Umbilical cord (tissue), 2 donors: ENCODE measurements around the gene PROC. TPM values are rescaled to one million over a fixed set of nuclear protein-coding genes. Genes with fewer than 3 reads are reported as not detected.

ENCODE experiments used
- DNase-seq: peaks from one replicate; pipeline ENCODE4 v3.0.0-alpha.2; 2015; ENCODE audit warnings: low spot score
- total RNA-seq: library from RNA; depleted of rRNA; stranded (reverse); fragments of >200 nt; gene quantifications from one replicate; pipeline ENCODE4 v1.2.3, GENCODE V29; 2014; ENCODE audit warnings: low replicate concordance; ENCODE audit not compliant: insufficient read depth

The PROC gene
- total RNA-seq, 1 donor from 2014 or later: 3.6 TPM

- no peak for DNase-seq
Observed at GRCh38 chr2:127413782-127414637, 4.2 kb upstream of the PROC start.

GRCh38 chr2:127414638-127415592 lies 3.3 kb upstream of the PROC start:
- DNase-seq: no peak

- DNase-seq: no peak
Observed at GRCh38 chr2:127415593-127416505, 2.4 kb upstream of the PROC start.

GRCh38 chr2:127416506-127417001 lies 1.7 kb upstream of the PROC start:
- DNase-seq: no peak

- DNase-seq: no peak
Observed at GRCh38 chr2:127417406-127417805, 821 bp upstream of the PROC start.

GRCh38 chr2:127419112-127419430 lies 844 bp downstream of the PROC start:
- no peak for DNase-seq

- peak; percentile 50 for DNase-seq
Observed at GRCh38 chr2:127419448-127420038, 1.3 kb downstream of the PROC start.

GRCh38 chr2:127420039-127420864 lies 2.0 kb downstream of the PROC start:
- no peak for DNase-seq

GRCh38 chr2:127421116-127421800 lies 3.0 kb downstream of the PROC start:
- no peak for DNase-seq

GRCh38 chr2:127421871-127422558 lies 3.8 kb downstream of the PROC start:
- DNase-seq: no peak

GRCh38 chr2:127422559-127423477 lies 4.6 kb downstream of the PROC start:
- no peak for DNase-seq

- DNase-seq: no peak
Observed at GRCh38 chr2:127423478-127423843, 5.2 kb downstream of the PROC start.

- DNase-seq: no peak
Observed at GRCh38 chr2:127423880-127424279, 5.7 kb downstream of the PROC start.

- DNase-seq: no peak
Observed at GRCh38 chr2:127424598-127425520, 6.6 kb downstream of the PROC start.

GRCh38 chr2:127425540-127426490 lies 7.6 kb downstream of the PROC start:
- no peak for DNase-seq
